GM12865 (cell line): ENCODE results near the gene DPP3.

ENCODE experiments used
- DNase-seq: peaks from one replicate; pipeline ENCODE4 v3.0.0; 2010; ENCODE audit warnings: low read depth
- H3K4me3 ChIP-seq: 2 replicates; pipeline ENCODE4 v1.5.1; 2011; ENCODE audit warnings: mild to moderate bottlenecking, low read depth, low read length, control low read depth
- TF ChIP-seq, protein P1 (sequence below): IDR thresholded peaks from 2 replicates; pipeline ENCODE4 v1.5.1; 2011; ENCODE audit warnings: low read length, control low read depth, low read depth, inconsistent platforms; ENCODE audit not compliant: insufficient read depth; ENCODE audit errors: missing control alignments

DPP3 gene

DNA sequence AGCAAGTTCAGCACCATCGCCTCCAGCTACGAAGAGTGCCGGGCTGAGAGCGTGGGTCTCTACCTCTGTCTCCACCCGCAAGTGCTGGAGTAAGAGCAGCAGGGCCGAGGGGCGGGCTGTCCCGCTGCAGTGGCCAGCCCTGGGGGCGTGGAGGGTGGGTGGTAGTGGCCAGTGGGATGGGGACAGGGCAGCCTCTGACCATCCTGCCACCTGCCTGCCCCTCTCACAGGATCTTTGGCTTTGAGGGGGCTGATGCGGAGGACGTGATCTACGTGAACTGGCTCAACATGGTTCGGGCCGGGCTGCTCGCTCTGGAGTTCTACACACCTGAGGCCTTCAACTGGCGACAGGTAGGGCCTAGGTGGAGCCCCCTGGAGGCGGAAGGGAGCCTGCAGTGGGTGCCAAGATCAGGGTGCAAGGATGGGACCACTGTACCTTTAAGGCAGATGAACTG is 15.2 kb downstream of the DPP3 start:
- TF ChIP-seq, protein P1, sequence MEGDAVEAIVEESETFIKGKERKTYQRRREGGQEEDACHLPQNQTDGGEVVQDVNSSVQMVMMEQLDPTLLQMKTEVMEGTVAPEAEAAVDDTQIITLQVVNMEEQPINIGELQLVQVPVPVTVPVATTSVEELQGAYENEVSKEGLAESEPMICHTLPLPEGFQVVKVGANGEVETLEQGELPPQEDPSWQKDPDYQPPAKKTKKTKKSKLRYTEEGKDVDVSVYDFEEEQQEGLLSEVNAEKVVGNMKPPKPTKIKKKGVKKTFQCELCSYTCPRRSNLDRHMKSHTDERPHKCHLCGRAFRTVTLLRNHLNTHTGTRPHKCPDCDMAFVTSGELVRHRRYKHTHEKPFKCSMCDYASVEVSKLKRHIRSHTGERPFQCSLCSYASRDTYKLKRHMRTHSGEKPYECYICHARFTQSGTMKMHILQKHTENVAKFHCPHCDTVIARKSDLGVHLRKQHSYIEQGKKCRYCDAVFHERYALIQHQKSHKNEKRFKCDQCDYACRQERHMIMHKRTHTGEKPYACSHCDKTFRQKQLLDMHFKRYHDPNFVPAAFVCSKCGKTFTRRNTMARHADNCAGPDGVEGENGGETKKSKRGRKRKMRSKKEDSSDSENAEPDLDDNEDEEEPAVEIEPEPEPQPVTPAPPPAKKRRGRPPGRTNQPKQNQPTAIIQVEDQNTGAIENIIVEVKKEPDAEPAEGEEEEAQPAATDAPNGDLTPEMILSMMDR: peak; percentile 28
- DNase-seq: no peak
- H3K4me3 ChIP-seq: no peak overlapping the region

DNA sequence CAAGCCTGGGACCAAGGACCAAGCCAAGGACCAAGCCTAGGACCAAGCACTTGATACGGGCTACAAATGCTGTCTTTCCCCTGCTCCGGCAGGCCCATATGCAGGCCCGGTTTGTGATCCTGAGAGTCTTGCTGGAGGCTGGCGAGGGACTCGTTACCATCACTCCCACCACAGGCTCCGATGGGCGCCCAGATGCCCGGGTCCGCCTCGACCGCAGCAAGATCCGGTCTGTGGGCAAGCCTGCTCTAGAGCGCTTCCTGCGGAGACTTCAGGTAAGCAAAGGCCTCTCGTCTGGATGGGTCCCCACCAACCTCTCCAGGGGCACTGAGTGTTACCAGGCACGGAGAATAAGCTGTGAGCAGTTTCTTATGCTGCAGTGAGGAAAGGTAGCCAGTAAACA is 17.0 kb downstream of the DPP3 start:
- TF ChIP-seq, protein P1: no peak
- DNase-seq: no peak

DNA sequence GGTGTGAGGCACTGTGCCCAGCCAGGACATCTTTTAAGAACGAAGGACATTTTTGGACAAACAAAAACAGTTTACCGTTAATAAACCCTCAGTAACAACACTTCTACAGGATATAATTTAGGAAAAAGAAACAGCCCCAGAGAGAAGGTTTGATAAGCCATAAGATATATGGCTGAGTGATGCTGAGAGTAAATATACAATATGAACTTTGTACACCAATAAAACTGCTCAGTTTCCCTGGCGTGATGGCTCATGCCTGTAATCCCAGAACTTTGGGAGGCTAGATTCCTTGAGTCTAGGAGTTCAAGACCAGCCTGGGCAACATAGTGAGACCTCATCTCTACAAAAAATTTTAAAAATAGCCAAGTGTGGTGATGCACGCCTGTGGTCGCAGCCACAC is 18.3 kb downstream of the DPP3 start:
- DNase-seq: no peak
- TF ChIP-seq, protein P1: no peak
- no peak overlapping the region for H3K4me3 ChIP-seq

More for the DNA sequence above, 17.0 kb downstream of the DPP3 start:
- no peak overlapping the region for H3K4me3 ChIP-seq

DNA sequence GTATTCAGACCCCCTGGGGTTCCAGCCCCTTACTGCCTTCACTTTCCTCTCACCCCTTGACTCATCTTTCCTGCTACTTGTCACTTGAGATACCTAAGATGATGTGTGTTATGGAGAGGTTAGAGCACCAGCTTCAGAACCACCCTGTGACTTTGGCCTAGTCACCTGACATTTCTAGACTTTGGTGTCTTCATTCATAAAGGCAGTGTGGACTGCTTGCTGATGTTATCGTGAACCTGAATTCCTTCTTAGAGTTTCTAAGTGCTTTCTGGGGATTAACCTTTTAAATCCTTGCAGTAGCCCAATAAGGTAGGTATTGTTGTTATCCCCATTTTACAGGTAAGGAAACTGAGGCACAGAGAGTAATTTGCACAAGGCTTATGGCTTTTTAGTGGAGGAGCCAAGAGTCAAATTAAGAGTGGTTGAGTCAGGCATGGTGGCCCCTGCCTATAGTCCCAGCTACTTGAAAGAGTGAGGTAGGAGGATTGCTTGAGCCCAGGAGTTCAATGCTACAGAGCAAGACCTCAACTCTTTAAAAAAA is 25.1 kb downstream of the DPP3 start:
- TF ChIP-seq, protein P1: no peak
- DNase-seq: no peak
- H3K4me3 ChIP-seq: no peak overlapping the region

DNA sequence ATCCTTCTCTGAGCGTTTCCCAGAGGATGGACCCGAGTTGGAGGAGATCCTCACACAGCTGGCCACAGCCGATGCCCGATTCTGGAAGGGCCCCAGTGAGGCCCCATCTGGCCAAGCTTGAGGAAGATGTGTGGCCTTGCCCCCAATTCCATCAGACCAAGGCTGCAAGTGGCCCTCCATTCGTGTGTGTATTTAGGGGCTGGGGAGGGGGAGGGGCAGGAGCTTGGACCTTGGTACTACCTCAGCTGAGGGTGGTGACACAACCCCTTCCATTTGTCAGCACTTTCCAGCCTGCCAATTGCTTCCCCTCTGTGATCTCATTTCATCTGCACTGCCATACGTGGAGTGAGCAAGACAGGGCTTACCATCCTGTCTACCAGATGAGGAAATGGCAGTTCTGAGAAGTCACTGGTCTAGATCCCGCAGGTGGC is 28.9 kb downstream of the DPP3 start:
- TF ChIP-seq, protein P1: no peak
- DNase-seq: no peak
- H3K4me3 ChIP-seq: no peak overlapping the region

DNA sequence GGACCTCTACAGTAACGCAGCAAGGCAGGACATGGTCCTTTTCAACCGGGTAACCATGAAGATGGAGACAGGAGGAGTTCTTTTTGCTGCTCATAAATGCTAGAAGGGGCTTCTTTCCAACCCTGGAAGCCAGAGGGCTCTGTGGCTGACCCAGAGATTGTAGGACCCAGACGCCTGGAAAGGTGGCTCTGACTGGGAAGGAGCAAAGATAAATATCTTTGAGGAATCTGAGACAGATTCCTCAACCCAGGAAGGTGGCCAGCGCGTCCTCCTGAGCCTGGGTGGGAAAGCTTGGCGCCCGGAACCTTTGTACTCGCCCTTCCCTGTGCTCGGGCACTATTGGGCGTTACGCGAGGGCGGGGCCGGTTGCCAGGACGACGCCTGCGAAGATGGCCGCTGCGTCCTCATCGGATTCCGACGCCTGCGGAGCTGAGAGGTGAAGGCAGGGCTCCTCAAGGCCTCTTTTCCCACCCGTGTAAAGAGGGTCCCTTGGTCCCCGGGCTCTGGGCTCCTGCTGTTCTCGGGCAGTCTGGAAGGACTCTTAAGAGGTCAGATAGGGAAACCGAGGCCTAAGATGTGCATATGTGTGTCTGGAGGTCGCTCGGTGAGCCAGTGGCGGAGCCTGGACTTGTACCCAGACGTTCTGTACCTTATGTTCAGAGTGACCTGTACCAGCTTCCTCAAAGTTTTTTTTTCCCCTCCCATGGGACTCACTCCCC is 30.2 kb downstream of the DPP3 start, which contains the start of gene BBS1:
TSS of gene BBS1 (plus strand) at position 365 of the 719 bp plus-strand sequence. CDS start at position 390, 25 bp downstream.
- H3K4me3 ChIP-seq: peak within 1 kb of the TSS; percentile 87
- DNase-seq: peak; percentile 80
- TF ChIP-seq, protein P1: no peak
